PFSK-1 (cell line): ENCODE measurements around the gene KLHDC8A.

Source experiments
- POLR2AphosphoS5 ChIP-seq: IDR thresholded peaks from 2 replicates; pipeline ENCODE4 v1.6.1; 2012; ENCODE audit warnings: low read depth, mild to moderate bottlenecking, control low read depth, low read length, moderate library complexity
- REST ChIP-seq, 2 experiments: IDR thresholded peaks; 2 replicates each; pipeline versions ENCODE4 v1.6.1 to v1.8.0; 2011 to 2012; ENCODE audit warnings: low read depth in 2 of 2, low read length in 2 of 2, control low read depth in 1 of 2, inconsistent platforms in 1 of 2, mild to moderate bottlenecking in 1 of 2, moderate library complexity in 1 of 2; ENCODE audit not compliant: insufficient read depth in 1 of 2
- TAF1 ChIP-seq: IDR thresholded peaks from 2 replicates; pipeline ENCODE4 v1.6.1; 2012; ENCODE audit warnings: low read length, control low read depth, borderline replicate concordance; ENCODE audit not compliant: insufficient read depth

DNA sequence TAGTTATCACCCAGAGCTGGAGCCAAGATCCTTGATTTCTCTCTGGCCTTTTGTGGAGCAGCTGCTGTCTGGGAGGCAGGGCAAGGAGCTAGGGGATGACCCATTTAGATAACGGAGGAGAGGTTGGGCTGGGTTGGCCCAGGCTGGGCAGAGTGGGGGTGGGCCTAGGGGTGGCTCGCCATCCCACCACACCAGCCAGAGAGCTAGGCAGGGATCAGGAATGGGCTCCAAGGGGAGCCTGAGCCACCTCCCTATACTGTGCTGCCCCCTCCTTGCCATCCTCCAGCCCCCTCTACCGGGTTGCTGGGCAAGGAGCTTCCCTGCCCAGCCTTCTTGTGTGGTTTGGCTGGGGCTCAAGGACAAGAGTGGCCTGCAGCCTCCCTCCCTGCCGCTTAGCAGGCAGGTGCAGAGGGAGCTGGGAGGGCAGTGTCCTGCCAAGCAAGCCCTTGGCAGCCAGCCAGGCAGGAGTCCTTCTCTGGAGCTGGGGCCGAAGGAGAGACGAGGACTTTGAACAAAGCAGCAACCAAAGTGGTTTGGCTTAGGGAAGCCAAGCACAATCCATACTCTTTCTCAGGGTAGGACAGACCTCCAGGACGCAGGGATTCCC, 39.3 kb downstream of the KLHDC8A start:
- no peak for TF ChIP-seq TAF1
- no peak for TF ChIP-seq REST (IDR thresholded peaks at IDR 0.05; ENCODE audit: insufficient read depth in 1 of 2, low read depth in 2 of 2, low read length in 2 of 2)
- TF ChIP-seq POLR2AphosphoS5, result no peak
